ENCODE measurements around the gene MVP. TPM values are rescaled to one million over a fixed set of nuclear protein-coding genes. Genes with fewer than 3 reads are reported as not detected.

The MVP gene
- polyA plus RNA-seq, 1 donor: 128 TPM

GRCh38 chr16:29810699-29811169, 9.5 kb upstream of the MVP start:
- H3K9me3 ChIP-seq (ENCODE audit: control insufficient read depth, low read depth, low read length): no peaks in the 10 kb centered on the region
- peak overlapping the region; percentile 92 for H3K27ac ChIP-seq (ENCODE audit: low read length)
- peak in 1 of 2 donors; percentile 11 for DNase-seq
- H3K4me1 ChIP-seq (ENCODE audit: control insufficient read depth, insufficient read depth, low read length): peaks cover 51% of the 10 kb centered on the region
- H3K4me3 ChIP-seq (ENCODE audit: low read length): no peak overlapping the region
- H3K27me3 ChIP-seq (ENCODE audit: control insufficient read depth, insufficient read depth, low read length): peaks cover 14% of the 10 kb centered on the region
- WGBS (ENCODE audit: insufficient coverage, low lambda C conversion rate): 40% methylated on average over 2 of the region's 9 CpGs
- peaks cover 22% of the 10 kb centered on the region for H3K36me3 ChIP-seq (ENCODE audit: control insufficient read depth, insufficient read depth, low read length)

GRCh38 chr16:29811170-29811895, 8.9 kb upstream of the MVP start:
- H3K27ac ChIP-seq (ENCODE audit: low read length): peak overlapping the region; percentile 92
- peaks cover 22% of the 10 kb centered on the region for H3K36me3 ChIP-seq (ENCODE audit: control insufficient read depth, insufficient read depth, low read length)
- DNase-seq: peak; percentile 93 to 95
- H3K4me3 ChIP-seq (ENCODE audit: low read length): peak overlapping the region; percentile 57
- peaks cover 14% of the 10 kb centered on the region for H3K27me3 ChIP-seq (ENCODE audit: control insufficient read depth, insufficient read depth, low read length)
- no CpG with 5 or more reads among the region's 31 CpGs for WGBS (ENCODE audit: insufficient coverage, low lambda C conversion rate)
- peaks cover 51% of the 10 kb centered on the region for H3K4me1 ChIP-seq (ENCODE audit: control insufficient read depth, insufficient read depth, low read length)
- no peaks in the 10 kb centered on the region for H3K9me3 ChIP-seq (ENCODE audit: control insufficient read depth, low read depth, low read length)

- H3K27ac ChIP-seq (ENCODE audit: low read length): peak within 1 kb of the TSS; percentile 92
- no CpG with 5 or more reads among the region's 69 CpGs for WGBS (ENCODE audit: insufficient coverage, low lambda C conversion rate)
- peaks cover 22% of the 10 kb centered on the region for H3K36me3 ChIP-seq (ENCODE audit: control insufficient read depth, insufficient read depth, low read length)
- H3K4me3 ChIP-seq (ENCODE audit: low read length): peak within 1 kb of the TSS; percentile 57
- H3K9me3 ChIP-seq (ENCODE audit: control insufficient read depth, low read depth, low read length): no peaks in the 10 kb centered on the region
- H3K4me1 ChIP-seq (ENCODE audit: control insufficient read depth, insufficient read depth, low read length): peaks cover 54% of the 10 kb centered on the region
- peaks cover 14% of the 10 kb centered on the region for H3K27me3 ChIP-seq (ENCODE audit: control insufficient read depth, insufficient read depth, low read length)
- peak in 1 of 2 donors; percentile 61 for DNase-seq
Observed at GRCh38 chr16:29811896-29812665, 8.2 kb upstream of the MVP start, which contains the start of gene PRRT2. Gene PRRT2, plus strand, starts transcription at chr16:29812193. Its CDS starts 862 bp downstream, at chr16:29813055.

GRCh38 chr16:29812754-29813643, 7.3 kb upstream of the MVP start:
- no CpG with 5 or more reads among the region's 9 CpGs for WGBS (ENCODE audit: insufficient coverage, low lambda C conversion rate)
- Histone ChIP-seq H3K27me3 (ENCODE audit: control insufficient read depth, insufficient read depth, low read length) (peaks cover 14% of the 10 kb centered on the region), H3K9me3 (ENCODE audit: control insufficient read depth, low read depth, low read length) (no peaks in the 10 kb centered on the region), H3K4me3 (ENCODE audit: low read length) (peak overlapping the region; percentile 57), H3K36me3 (ENCODE audit: control insufficient read depth, insufficient read depth, low read length) (peaks cover 23% of the 10 kb centered on the region), H3K27ac (ENCODE audit: low read length) (peak overlapping the region; percentile 65), H3K4me1 (ENCODE audit: control insufficient read depth, insufficient read depth, low read length) (peaks cover 56% of the 10 kb centered on the region)
- DNase-seq: no peak

- Histone ChIP-seq H3K36me3 (ENCODE audit: control insufficient read depth, insufficient read depth, low read length) (peaks cover 27% of the 10 kb centered on the region), H3K9me3 (ENCODE audit: control insufficient read depth, low read depth, low read length) (no peaks in the 10 kb centered on the region), H3K4me1 (ENCODE audit: control insufficient read depth, insufficient read depth, low read length) (peaks cover 47% of the 10 kb centered on the region), H3K27me3 (ENCODE audit: control insufficient read depth, insufficient read depth, low read length) (peaks cover 14% of the 10 kb centered on the region), H3K27ac (ENCODE audit: low read length) (no peak overlapping the region), H3K4me3 (ENCODE audit: low read length) (no peak overlapping the region)
- DNase-seq: no peak
- WGBS (ENCODE audit: insufficient coverage, low lambda C conversion rate): 100% methylated on average over 2 of the region's 24 CpGs
Observed at GRCh38 chr16:29813644-29814562, 6.4 kb upstream of the MVP start.

GRCh38 chr16:29814592-29814991, 5.7 kb upstream of the MVP start:
- WGBS (ENCODE audit: insufficient coverage, low lambda C conversion rate): no CpG with 5 or more reads among the region's 5 CpGs
- Histone ChIP-seq H3K4me3 (ENCODE audit: low read length) (no peak overlapping the region), H3K27ac (ENCODE audit: low read length) (no peak overlapping the region), H3K36me3 (ENCODE audit: control insufficient read depth, insufficient read depth, low read length) (peaks cover 27% of the 10 kb centered on the region), H3K4me1 (ENCODE audit: control insufficient read depth, insufficient read depth, low read length) (peaks cover 44% of the 10 kb centered on the region), H3K27me3 (ENCODE audit: control insufficient read depth, insufficient read depth, low read length) (peaks cover 14% of the 10 kb centered on the region), H3K9me3 (ENCODE audit: control insufficient read depth, low read depth, low read length) (no peaks in the 10 kb centered on the region)
- no peak for DNase-seq

- Histone ChIP-seq H3K27ac (ENCODE audit: low read length) (peak overlapping the region; percentile 91), H3K4me3 (ENCODE audit: low read length) (peak overlapping the region; percentile 83), H3K27me3 (ENCODE audit: control insufficient read depth, insufficient read depth, low read length) (peaks cover 14% of the 10 kb centered on the region), H3K9me3 (ENCODE audit: control insufficient read depth, low read depth, low read length) (no peaks in the 10 kb centered on the region), H3K4me1 (ENCODE audit: control insufficient read depth, insufficient read depth, low read length) (peaks cover 44% of the 10 kb centered on the region), H3K36me3 (ENCODE audit: control insufficient read depth, insufficient read depth, low read length) (peaks cover 23% of the 10 kb centered on the region)
- 41% methylated on average over 4 of the region's 39 CpGs for WGBS (ENCODE audit: insufficient coverage, low lambda C conversion rate)
- peak in 1 of 2 donors; percentile 17 for DNase-seq
Observed at GRCh38 chr16:29815032-29815721, 5.1 kb upstream of the MVP start.

GRCh38 chr16:29815793-29816693, 4.2 kb upstream of the MVP start, which contains the start of gene PAGR1:
Gene PAGR1, plus strand, starts transcription at chr16:29816152. Its CDS starts 374 bp downstream, at chr16:29816526.
- peaks cover 36% of the 10 kb centered on the region for H3K4me1 ChIP-seq (ENCODE audit: control insufficient read depth, insufficient read depth, low read length)
- peak; percentile 99 to 100 for DNase-seq
- H3K27me3 ChIP-seq (ENCODE audit: control insufficient read depth, insufficient read depth, low read length): peaks cover 14% of the 10 kb centered on the region
- H3K27ac ChIP-seq (ENCODE audit: low read length): peak within 1 kb of the TSS; percentile 91
- H3K36me3 ChIP-seq (ENCODE audit: control insufficient read depth, insufficient read depth, low read length): peaks cover 19% of the 10 kb centered on the region
- peak within 1 kb of the TSS; percentile 83 for H3K4me3 ChIP-seq (ENCODE audit: low read length)
- no CpG with 5 or more reads among the region's 70 CpGs for WGBS (ENCODE audit: insufficient coverage, low lambda C conversion rate)
- no peaks in the 10 kb centered on the region for H3K9me3 ChIP-seq (ENCODE audit: control insufficient read depth, low read depth, low read length)
